GM21723 (cell line): ENCODE data around the gene B3GNT9.

Experiments used
- ATAC-seq: cut with Tn5 transposase; IDR thresholded peaks from one replicate; pipeline ENCODE4 v1.9.1; 2021; ENCODE audit warnings: mild to moderate bottlenecking, moderate library complexity; ENCODE audit not compliant: unreplicated experiment

B3GNT9 gene

DNA sequence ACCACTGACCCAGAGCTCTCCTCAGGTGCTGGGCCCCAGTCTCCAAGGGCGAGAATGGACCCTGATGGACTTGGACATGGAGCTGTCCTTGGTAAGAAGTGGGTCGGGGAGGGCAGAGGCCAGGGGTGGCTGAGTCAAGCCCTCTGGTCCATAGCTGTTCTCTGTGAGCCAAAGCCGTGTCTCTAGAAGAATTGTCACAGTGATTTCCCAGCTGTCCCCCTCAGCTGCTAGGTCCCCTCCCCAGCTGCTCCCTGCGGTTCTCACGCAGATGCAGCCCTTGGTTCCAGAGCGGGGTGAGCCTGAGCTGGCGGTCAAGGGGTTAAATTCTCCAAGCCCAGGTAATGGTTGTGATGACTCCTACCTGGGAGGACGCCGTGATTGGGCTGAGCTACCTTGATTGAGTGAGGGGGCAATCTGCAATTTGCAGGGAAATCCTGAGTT lies 18.2 kb upstream of the B3GNT9 start:
- ATAC-seq, result no peak

DNA sequence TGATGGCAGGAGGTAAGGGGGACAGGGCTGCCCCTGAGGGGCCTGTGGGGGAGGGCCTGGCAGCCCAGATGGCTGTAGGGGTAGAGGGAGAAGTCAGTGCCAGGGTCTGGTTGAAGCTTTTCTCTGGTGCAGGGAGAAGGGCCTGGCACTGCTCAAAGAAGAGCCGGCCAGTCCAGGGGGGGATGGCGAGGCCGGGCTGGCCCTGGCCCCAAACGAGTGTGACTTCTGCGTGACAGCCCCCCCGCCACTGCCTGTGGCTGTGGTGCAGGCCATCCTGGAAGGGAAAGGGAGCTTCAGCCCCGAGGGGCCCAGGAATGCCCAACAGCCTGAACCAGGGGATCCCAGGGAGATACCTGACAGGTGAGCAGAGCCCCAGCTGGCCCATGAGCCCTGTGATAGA lies 16.8 kb upstream of the B3GNT9 start:
- ATAC-seq, result no peak

DNA sequence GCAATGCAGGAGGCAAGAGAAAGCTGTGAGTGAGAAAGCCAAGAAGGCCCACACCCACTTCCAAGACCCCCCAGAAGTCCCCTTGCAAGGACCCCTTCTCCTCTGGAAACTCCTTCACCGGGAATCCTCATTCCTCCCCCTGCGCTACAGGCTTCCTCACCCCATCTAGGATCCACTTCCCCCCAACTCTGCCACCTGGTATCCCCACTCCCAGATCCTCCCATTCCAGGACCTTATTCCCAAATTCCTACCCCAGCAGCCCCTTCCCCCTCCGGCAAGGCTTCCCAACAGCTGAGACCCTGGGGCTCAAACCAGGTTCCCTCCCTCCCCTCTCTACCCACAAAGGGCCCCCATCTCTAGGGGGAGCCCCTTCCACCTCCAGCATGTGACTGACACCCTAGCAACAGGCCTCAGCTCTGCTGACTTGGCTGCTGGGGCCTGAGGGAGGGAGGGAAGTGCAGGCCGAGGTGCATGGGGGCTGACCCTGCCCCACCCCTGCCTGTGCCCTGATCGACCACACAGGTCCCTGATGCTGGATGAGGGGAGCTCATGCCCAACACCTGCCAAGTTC lies 15.9 kb upstream of the B3GNT9 start:
- ATAC-seq, result no peak

DNA sequence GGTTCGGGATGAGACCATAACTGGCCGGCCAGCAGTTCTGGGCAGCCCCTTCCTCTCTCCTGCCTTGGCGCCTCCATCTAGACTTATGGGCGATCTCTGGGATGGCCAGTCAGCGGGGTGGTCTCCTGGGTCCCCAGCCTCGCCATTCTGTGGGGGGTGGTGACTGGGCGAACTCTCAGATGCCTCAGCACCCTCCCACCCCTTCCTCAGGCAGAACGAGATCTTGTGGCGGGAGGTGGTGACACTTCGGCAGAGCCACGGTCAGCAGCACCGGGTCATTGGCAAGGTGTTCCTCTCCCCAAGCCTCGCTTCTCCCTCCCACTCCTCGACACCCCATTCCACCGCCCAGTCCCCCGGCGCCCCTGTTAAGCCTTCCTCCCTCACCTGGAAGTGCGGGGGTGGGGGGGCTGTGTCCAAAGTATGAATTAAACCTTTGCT lies 15.3 kb upstream of the B3GNT9 start:
- no peak for ATAC-seq

DNA sequence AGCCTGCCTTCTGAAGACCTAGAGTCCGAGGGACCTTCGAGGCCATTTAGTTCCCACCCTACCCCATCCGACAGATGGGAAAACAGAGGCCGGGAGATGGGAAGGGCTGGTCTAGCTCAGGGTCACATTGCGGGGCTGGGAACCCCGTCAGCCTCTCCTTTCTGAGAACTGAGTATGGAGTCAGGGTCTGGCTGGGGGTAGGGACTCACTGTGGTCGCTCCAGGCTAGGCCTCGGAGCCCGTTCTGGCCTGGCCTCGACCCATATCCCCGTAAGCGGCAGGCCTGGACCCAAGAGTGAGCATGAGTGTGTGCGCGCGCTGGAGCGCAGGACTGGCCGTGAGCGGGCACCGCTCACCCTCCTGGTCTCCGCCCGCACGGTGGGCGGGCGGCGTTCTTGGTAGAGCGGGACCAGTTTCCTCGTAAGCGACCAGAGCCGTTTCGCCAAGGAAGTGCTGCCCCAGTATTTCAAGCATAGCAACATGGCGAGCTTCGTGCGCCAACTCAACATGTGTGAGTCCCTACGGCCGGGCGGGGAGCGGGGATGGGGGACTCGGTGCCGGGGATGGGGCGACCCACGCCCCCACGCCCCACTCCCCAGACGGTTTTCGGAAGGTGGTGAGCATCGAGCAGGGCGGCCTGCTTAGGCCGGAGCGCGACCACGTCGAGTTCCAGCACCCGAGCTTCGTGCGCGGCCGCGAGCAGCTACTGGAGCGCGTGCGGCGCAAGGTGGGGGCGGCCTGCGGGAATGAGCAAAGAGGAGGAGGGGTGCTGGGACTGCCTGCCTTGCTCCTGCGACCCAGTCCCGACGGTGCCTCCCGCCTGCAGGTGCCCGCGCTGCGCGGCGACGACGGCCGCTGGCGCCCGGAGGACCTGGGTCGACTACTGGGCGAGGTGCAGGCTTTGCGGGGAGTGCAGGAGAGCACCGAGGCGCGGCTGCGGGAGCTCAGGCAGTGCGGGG lies 14.6 kb upstream of the B3GNT9 start:
- ATAC-seq, result no peak

DNA sequence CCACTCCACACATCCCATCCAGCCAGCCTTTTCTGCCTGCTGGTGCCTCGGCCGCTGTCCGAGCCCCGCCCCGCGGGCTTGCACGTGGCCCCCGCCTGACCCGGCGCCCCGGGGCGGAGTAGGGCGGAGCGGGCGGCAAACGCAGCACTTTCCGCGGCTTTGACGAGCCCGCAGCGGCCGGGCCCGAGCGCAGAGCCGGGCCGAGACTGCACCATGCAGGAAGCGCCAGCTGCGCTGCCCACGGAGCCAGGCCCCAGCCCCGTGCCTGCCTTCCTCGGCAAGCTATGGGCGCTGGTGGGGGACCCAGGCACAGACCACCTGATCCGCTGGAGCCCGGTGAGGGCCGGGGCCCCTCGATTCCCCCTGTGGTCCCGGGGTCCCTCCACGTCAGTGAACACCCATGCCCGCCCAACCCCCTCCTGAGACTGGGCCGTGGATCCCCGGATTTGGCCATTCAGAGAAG lies 13.8 kb upstream of the B3GNT9 start, which contains the start of gene HSF4:
TSS of gene HSF4 (plus strand) at position 147 of the 463 bp plus-strand sequence. CDS start at position 214, 67 bp downstream.
- ATAC-seq, result no peak

DNA sequence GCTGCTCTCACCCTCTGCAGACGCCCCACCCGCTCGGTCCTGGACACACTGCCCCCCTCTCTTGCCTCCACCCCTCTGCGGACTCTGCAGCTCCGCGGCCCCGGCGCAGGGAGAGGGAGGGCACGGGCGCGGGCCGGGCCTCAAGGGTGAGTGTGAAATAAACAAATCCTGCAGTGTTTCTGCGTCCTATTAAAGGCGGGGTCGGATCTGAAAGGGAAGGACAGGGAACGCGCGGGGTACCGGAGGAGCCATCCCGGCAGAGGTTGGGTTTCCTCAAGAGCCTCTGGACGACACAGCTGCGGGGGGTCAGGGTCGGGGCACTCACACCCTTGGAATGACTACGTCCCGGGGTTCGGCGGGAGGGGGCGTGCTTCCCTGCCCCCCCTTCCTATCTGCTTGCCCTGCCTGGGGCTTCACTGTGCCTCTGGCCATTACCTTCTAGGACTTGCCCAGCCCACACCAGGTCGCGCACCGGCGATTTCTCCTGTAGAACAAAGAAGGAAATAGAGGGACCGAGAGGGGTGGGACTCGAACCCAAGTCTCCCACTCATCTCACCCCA lies 13.3 kb upstream of the B3GNT9 start:
- ATAC-seq, result no peak

DNA sequence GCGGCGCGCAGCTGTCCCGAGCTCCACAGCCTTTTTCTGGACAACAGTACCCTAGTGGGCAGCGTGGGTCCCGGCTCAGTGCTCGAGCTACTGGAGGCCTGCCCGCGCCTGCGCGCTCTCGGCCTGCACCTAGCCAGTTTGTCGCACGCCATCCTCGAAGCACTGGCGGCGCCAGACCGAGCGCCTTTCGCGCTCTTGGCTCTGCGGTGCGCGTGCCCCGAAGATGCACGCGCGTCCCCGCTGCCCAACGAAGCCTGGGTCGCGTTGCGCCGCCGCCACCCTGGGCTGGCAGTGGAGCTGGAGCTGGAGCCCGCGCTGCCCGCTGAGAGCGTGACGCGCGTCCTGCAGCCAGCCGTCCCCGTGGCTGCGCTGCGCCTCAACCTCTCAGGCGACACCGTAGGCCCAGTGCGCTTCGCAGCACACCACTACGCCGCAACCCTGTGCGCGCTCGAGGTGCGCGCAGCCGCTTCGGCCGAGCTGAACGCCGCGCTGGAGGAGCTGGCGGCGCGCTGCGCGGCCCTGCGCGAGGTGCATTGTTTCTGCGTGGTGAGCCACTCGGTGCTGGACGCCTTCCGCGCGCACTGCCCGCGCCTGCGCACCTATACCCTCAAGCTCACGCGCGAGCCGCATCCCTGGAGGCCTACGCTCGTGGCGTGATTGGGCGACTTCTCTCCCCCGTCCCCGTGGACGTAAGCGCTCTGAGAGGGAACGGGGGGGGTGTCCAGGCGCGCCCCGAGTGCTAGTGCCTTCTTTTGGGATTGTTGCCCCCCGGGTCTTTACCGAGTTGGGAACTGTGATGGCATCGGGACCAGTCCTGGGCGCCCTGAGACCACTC lies 12.6 kb upstream of the B3GNT9 start:
- ATAC-seq, result no peak

DNA sequence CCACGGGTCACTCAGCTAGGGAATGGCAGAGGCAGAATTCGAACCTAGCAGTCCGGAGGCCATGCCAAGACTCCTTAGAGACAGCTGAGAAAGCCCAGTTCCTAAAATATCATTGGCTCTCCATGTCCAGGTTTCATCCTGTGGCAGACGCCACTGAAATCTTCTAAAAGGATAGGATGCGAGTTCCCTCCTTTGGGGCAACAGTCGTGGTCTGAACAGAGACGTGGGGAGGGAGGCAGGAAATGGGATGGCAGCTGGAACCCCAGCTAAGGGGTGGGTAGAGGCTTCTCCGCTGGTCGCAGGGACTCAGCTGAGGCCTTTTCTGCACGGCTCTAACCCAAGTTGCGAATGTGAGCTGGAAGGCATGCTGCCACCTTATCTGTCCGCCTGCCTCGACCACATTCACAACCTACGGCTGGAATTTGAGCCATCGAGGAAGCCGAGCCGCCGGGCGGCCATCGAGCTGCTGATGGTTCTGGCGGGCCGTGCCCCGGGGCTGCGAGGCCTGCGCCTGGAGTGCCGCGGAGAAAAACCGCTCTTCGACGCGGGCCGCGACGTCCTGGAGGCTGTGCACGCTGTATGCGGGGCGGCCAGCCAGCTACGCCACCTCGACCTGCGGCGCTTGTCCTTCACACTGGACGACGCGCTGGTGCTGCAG lies 11.8 kb upstream of the B3GNT9 start:
- ATAC-seq, result no peak

DNA sequence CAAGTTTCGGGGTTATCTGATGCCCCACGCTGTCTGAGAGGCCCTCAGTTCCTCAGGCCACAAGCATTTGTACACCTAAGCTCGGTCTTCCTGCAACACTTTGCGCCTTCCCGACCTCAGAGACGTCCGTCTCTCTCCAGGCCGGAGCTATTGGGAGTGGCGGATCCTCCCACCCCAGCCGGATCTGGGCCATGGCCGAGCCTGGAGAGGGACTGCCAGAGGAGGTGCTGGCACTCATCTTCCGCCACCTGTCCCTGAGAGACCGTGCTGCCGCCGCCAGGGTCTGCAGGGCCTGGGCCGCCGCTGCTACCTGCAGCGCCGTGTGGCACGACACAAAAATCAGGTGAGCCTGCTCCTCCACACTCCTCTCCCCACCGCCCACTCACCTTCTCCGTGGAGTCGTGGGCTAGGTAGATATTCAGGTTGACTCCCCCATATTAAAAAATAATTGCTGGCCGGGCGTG lies 10.8 kb upstream of the B3GNT9 start:
- no peak for ATAC-seq

DNA sequence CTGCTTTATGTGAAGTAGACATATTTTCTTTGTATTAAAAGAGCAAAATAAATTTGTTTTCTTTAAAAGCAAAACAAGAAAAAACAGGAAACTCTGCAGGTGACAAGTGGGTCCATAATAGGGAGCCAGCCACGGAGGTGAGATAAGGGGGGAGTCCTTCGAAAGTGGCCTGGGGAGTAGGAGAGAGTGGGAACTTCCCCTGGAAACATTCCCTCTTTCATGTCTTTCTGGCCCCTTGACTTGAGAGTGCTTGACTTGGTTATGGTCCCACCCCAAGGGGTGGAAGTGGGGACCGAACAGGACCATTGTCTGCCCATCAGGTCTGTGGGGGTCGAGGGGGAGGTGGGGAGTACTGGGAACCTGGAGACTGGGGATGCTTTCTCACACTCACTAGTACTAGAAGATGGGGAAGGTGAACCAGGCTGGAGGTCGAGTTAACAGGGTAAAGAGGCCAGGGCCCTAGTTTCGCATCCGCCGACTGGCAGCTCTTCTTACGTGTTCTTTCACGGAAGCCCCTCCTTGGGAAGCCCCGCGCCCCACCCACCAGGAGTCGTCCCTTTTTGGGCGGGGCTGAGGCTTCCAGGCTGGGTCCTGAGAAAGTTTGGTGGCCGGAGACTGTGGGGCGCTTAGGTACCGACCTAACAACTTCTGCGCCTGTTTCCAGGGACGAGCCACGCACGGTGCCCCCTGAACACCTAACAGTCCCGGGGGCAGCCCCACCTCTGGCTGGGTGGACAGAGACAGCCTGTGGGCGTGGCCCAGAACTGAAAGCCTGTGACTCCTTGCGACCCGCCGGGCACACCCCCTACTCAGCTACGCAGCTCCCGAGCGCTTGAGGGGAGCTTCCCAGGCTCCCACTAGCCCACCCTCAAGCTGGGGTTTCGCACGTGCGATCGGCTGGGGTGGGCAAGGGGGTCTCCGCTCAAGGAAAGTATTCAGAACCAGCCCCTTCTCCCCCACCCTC lies 8.1 kb upstream of the B3GNT9 start:
- ATAC-seq, result peak; percentile 41

DNA sequence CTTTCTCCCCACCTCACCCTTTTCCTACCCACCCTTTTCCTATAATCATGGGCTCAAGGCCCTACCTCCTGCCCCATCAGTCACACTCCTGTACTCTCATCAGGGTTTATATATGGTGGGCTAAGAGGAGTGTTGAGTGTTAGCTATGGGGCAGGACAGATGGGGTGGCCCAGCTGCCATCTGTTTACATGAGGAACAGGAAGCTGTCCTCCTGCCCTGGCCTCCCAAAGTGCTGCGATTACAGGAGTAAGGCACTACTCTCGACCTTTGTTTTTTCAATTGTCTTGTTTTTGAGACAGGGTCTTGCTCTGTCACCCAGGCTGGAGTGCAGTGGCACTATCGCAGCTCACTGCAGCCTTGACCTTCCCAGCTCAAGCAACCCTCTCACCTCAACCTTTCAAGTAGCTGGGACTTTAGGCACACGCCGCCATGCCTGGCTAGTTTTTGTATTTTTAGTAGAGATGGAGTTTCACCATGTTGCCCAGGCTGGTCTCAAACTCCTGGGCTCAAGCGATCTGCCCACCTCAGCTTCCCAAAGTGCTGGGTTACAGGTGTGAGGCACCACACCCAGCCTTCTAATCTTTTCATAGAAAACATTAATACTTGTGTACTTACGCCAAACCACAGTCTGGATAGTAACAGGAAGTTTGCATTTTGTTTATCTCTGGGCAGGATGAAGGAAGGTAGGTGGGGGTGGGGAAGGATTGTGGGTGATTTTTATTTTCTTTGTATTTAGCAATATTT lies 7.3 kb upstream of the B3GNT9 start:
- no peak for ATAC-seq

DNA sequence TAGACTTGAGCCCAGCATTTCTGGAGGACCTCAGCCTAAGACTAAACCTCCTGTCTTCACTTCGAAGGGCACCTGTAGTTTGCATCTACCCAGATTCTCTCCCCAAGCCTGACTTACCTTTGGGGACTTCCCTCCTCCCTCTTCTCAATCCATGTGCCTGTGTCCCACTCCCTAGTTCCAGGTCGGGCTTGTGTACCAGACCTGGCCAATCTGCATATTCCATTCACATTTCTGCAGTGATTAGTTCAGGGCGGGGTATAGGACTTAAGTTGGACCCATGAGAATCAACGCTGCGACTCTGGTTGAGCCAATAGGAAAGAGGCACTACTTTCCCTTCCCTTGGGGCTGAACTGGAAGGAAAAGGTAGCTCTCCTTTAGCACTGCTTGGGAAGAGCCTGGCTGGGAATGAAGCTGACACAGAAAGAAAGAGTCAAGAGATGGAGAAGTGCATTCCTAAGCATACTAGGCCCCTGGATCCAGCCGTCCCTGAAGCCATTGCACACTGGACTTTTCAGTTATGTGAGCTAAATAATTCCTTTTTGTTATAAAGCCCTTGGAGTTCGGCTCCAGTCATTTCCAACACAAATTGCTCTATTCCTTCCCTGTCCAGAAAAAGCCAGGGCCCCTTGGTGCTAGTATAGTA lies 6.4 kb upstream of the B3GNT9 start:
- ATAC-seq, result no peak

DNA sequence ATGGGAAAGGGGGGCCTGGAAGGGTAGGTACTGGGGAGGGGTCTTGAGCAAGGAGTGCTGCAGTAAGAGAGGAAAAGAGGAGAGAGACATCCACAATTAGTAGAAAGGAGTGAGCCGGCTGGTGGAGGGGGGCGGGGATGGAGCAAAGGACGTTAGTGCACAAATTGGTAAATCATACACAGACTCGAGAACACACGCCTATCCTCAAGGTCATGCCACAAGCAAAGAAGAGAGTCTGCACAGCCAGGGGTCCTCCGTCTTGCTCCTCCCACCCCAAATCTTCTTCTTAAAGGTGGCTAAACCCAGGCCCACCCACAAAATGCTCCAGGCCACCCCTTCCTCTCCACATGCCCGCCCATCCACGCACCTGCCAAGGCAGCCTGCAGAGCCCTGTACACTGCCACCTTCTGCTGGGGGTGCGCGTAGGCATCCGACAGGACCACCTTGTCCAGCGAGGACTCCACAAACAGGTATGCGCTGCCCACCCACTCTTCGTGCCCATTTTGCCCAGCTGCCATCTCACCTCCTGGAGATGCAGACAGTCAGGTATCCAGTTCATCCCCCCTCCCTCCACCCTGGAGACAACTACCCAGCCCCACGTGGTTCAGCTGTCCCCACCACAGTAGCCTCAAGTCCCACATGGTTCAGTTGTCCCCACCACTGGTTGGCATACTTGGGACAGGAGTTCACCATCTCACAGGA lies 5.5 kb upstream of the B3GNT9 start:
- ATAC-seq, result no peak

DNA sequence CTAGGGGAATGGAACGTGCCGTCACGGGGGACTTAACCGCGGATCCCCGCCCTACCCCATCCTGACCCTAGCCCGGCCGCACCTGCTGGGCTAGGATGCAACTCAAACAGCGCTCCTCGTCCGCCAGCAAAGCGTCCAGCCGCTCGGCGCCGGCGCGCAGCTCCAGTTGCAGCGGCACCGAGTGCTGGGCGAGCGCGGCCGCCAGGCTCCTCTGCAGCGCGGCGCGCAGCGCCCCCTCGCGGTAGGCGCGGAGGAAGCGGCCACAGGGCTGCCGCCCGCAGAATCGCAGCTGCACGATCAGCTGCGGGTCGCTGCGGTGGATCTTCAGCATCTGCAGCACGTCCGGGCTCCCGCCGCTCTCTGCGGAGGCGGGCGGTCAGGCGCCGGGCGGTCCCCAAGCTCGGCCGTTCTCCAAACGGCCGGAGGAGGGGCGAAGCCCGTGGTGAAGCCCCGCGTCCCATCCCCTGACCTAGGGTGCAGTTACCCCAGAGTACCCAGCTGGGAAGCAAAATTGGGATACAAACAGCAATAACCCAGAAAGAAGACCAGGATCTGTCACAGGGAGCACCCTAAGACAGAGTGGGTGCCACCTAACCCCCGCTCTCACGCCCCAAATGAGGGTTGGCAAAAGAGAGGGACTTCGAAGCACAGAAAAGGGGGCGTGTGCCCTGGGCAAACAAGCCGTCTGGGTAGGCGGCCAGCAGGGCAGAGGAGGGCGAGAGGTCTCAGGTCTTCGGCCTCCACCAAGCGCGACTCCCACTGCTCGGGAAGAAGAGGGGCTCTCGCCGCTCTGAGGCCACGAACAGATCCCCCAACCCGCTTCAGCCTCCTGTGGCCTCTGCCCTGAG lies 4.7 kb upstream of the B3GNT9 start:
- ATAC-seq, result no peak

DNA sequence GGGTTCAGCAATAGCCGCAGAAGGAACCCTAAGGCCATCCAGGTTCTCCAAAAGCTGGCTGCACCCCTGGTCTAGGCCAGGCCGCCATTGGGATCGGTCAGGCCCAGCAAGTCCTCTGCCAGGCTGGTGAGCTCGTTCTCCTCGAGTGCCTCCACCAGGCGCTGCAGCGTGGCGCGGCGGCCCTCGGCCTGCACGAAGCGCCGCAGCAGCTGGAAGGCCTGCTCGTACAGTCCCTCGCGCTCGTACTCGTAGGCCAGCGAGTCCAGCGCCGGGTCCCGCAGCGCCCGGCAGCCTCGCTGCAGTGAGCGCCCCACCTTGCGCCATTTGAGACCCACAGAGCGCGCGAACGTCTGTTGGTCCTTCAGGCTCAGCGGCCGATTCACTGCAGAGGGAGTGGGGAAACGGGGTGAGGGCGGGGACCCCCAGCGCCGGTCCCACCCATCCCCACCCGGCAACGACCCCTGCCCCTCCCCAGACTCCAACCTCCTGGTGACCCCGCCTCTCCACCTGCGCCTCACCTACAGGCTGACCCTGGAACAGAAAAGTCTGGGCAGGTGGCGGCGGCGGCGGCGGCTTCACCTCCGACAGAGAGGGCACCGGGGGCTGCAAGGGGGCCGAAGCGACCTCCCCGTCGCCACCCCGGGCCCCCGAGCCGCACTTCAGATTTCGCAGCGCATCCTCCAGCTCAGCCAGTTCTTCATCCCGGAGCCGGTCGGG lies 3.9 kb upstream of the B3GNT9 start:
- no peak for ATAC-seq
